Occipital lobe (tissue), 3 donors: ENCODE data around the gene GCAT. TPM values are rescaled to one million over a fixed set of nuclear protein-coding genes. Genes with fewer than 3 reads are reported as not detected.

Experiments
- DNase-seq: peaks from one replicate; lab custom pipeline; 2025; lab: John Stamatoyannopoulos, UW
- small RNA-seq: library from RNA; depleted of rRNA; stranded (forward); fragments of <200 nt; gene quantifications from one replicate; pipeline ENCODE3, GENCODE V24; 2014
- total RNA-seq: library from RNA; depleted of rRNA; stranded (reverse); fragments of >200 nt; gene quantifications from one replicate; pipeline ENCODE4 v1.2.3, GENCODE V29; 2014

The GCAT gene
- total RNA-seq, 1 donor from 2014 or later: 8.3 TPM

GRCh38 chr22:37842015-37842793 lies 34.5 kb downstream of the GCAT start:
- DNase-seq: no peak

DNA sequence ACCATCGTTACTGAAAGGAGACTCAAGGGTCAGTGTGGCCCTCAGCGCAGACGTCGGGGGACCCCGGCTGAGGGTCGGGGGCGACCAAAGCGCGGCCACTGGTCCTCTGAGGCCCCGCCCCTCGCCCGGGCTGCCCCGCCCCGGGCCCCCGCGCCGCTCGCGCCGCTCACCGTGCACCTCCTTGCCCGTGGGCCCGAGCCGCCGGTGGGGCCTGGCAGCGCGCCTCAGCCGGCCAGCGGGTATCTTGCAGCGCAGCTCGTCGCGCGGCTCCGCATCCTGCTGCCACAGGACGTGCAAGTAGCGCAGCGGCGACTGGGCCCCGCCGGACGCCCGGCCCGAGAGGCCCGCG lies 36.0 kb downstream of the GCAT start:
- DNase-seq: no peak

DNA sequence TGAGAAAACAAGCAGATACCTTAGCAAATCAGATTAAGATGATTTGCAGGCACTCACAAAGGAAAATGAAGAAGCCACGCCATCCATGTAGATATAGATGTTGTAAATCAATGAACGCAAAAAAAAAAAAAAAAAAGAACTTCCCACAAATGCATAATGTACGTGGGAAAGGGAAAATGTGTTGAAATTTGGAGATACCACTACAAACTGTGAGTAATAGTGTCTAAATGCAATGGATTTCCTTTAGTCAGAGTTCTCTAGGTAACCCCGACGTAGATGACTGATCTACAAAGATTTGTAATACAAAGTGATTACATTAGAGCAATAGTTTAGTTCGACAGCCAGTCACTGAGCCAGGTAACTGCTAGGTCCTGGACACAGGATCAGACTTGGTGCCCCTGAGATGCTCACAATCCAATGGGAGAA lies 37.2 kb downstream of the GCAT start:
- no peak for DNase-seq

DNA sequence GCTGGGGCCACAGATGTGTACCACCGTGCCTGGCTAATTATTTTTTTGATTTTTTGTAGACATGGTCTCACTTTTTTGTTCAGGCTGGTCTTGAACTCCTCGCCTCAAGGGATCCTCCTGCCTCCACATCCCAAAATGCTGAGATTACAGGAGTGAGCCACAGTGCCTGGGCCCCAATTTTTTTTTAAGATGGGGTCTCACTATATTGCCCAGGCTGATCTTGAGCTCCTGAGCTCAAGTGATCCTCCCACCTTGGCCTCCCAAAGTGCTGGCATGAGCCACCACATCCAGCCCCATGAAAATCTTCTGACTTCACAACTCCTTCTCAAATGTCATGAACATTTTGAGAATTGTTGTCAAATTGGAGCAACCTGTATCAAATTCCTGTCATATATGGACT lies 38.7 kb downstream of the GCAT start:
- DNase-seq: no peak

GRCh38 chr22:37848587-37849088 lies 40.9 kb downstream of the GCAT start:
- DNase-seq: no peak

DNA sequence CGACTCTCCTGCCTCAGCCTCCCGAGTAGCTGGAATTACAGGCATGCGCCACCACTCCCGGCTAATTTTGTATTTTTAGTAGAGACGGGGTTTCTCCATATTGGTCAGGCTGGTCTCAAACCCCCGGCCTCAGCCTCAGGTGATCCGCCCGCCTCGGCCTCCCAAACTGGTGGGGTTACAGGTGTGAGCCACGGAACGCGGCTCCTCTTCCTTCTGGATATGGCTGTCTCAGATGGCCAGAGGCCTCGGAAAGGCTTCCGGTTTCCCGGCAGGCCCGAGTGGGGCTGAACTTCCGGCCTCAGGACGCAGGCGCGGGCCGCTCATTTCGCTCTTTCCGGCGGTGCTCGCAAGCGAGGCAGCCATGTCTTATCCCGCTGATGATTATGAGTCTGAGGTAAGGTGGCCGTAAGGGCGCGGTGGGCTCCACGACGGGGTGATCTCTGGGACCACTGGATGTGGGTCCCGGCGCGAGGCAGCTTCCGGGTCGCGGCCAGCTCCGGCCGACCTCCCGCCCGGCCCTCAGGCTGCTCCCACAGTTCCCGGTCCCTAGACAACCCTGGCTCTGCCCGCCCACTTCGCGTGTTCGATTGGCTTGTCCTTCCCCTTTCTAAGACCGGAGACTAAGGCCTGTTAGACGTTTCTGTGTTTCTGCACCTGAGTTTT lies 41.5 kb downstream of the GCAT start, which contains the start of gene EIF3L:
Gene EIF3L (plus strand): TSS at position 331 of the 663 bp plus-strand sequence. CDS start 31 bp downstream, at position 362.
- DNase-seq: peak; percentile 89

GRCh38 chr22:37850801-37851200 lies 43.1 kb downstream of the GCAT start:
- no peak for DNase-seq

DNA sequence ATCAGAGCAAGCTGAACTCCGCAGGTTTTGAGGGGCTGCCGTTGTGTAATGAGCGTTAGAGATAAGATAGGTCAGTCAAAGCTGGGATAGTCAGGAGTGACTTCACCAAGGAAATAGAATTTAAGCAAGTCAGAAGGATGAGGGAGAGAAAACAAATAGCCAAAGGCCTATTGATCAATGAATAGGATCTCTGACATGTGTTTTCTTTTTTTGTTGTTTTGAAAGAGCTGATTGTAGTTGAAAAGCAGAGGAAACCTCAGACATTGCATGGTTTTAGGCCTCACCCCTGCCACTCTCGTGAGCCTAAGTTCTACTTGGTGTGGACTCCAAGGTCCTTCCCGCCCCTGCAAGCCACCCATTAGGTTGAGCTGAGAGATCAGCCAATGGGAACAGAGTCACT lies 44.7 kb downstream of the GCAT start:
- DNase-seq: no peak

DNA sequence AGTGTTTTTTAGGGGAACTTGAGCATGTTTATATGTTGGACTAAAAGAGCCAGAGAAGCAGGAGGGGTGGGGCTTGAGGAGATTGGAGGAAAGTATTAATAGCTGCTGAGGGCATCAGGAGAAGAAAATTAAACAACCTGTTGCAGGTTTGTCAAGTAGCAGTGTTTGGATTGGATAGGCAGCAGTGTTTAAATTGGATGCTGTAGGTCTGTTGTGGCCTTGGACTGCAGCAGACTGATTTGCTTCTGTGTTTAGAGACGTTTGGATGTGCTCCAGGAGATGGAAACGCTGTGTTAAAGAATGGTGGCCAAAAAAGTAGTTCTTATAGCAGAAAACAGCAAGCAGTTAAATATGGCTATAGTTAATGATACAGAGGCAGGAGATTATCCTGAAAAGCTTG lies 47.2 kb downstream of the GCAT start:
- no peak for DNase-seq

DNA sequence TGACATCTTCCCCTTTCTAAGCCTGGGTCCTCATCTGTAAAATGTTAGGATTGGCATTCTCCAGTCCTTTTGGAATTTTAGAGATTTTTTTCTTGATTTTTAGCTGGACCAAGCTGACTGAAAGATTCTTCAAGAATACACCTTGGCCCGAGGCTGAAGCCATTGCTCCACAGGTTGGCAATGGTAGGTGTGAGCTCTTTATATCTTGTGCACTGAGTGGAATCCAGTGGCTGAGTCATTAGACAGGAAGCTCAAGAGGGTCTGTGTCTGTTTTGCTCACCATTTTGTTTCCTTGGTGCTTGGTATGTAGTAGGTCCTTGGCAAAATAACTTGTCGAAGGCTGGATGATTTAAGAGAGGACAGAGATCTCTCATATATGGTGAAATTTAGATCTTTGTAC lies 47.7 kb downstream of the GCAT start:
- no peak for DNase-seq

DNA sequence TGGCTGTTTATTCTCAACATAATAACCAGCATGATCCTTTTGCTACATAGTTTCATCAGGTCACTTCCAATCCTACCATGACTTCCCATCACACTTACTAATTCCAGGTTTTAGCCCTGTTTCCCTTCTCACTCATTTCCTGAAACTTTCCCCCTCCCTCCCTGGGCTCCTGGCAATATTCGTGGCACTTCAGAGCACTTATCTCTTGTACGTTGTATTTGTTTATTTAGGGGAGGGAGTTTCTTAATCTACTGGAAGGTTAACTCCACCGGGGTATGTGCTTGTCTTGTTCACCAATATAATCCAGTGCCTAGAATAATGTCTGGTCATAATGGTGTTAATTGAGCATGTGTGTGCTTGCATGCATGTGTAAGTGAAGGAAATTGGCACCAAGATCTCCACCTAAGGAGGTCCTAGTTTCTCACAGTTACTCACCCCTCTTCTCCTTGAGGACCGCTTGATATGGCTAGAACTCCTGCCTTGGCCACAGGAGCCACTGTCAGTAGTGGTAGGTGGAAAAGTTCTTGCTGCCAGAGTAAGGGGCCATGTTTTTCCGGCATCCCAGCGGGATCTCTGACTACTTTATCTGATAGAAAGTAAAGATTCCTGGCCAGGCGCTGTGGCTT lies 53.2 kb downstream of the GCAT start:
- no peak for DNase-seq

GRCh38 chr22:37862570-37863325 lies 55.0 kb downstream of the GCAT start:
- no peak for DNase-seq

- no peak for DNase-seq
These were observed 57.8 kb downstream of the GCAT start for GRCh38 chr22:37865510-37865909.

Small RNA genes within 50 kb of the gene (small RNA-seq; reads per million reads assigned to genes)
- gene MIR659: 0.38 reads per million, percentile 32 among the genes with 10 or more reads in this experiment

Other genes starting within 250 kb of the GCAT start
- 0.94 TPM for gene CDC42EP1, start 247.5 kb upstream of the GCAT start, total RNA-seq
- not detected for gene LGALS2, start 227.8 kb upstream of the GCAT start, total RNA-seq
- gene GGA1, start 199.1 kb upstream of the GCAT start, total RNA-seq: 32.0 TPM
- 1.9 TPM for gene SH3BP1, start 168.3 kb upstream of the GCAT start, total RNA-seq
- 40.6 TPM for gene PDXP, start 149.2 kb upstream of the GCAT start, total RNA-seq
- 119 TPM for gene LGALS1, start 132.3 kb upstream of the GCAT start, total RNA-seq
- gene NOL12, start 121.6 kb upstream of the GCAT start, total RNA-seq: 18.2 TPM
- 13.4 TPM for gene TRIOBP, start 110.9 kb upstream of the GCAT start, total RNA-seq
- gene GALR3, start 15.4 kb downstream of the GCAT start, total RNA-seq: not detected
- 13.7 TPM for gene ANKRD54, start 36.4 kb downstream of the GCAT start, total RNA-seq
- gene EIF3L, start 41.5 kb downstream of the GCAT start, total RNA-seq: 702 TPM
- gene MICALL1, start 98.4 kb downstream of the GCAT start, total RNA-seq: 22.9 TPM
- 0.31 TPM for gene C22orf23, start 145.7 kb downstream of the GCAT start, total RNA-seq
- gene POLR2F, start 145.8 kb downstream of the GCAT start, total RNA-seq: 17.8 TPM
- 1.9 TPM for gene SOX10, start 176.6 kb downstream of the GCAT start, total RNA-seq
- gene PICK1, start 249.5 kb downstream of the GCAT start, total RNA-seq: 22.0 TPM